ENCODE data around the gene PPP3CA. TPM values are rescaled to one million over a fixed set of nuclear protein-coding genes. Genes with fewer than 3 reads are reported as not detected.

PPP3CA gene
- total and polyA plus RNA-seq, 7 experiments from 2014 or later: 2.9 to 30.9 (median 16.9) TPM

DNA sequence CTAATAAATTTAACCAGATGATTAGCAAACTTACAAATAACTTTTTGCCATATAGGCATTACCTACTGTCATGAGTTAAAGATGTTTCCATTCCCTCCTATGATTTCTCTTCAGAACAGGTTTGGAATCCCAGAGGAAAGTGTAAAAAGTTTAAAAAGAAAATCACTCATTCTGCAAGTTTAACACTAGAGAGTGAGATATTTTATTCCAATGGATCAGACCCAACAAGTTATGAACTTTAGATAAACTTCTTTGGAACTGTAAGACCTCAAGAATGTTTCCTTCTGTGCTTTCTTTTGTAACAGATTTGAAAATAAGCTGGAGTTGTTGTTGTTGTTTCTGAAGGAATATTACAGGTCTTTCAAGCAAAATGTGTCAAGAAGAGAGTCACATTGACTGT lies 51.6 kb downstream of the PPP3CA start:
- intact Hi-C loops (cut with micrococcal nuclease): no loop called here
- Histone ChIP-seq H3K4me3 (ENCODE audit: low read length) (no peak overlapping the region), H3K9me3 (ENCODE audit: control insufficient read depth in 2 of 3, low read length in 3 of 3) (no peaks in the 10 kb centered on the region), H3K27me3 (ENCODE audit: control insufficient read depth in 2 of 2, insufficient read depth in 2 of 2, low read length in 2 of 2) (no peaks in the 10 kb centered on the region), H3K36me3 (ENCODE audit: control insufficient read depth in 2 of 3, insufficient read depth in 3 of 3, low read length in 3 of 3) (peaks cover 0 to 2% (median 0%) of the 10 kb centered on the region in 3 experiments), H3K4me1 (ENCODE audit: control insufficient read depth in 2 of 2, insufficient read depth in 2 of 2, low read length in 2 of 2) (peaks cover 0 to 3% of the 10 kb centered on the region in 2 donors), H3K27ac (ENCODE audit: low read depth, low read length) (no peak overlapping the region)
- ATAC-seq (no peak), DNase-seq (no peak)
- ChIA-PET POLR2A (no interaction called here), CTCF (no interaction called here)
- H3K27ac Mint-ChIP-seq: no peak overlapping the region
- no peaks in the 10 kb centered on the region for H3K27me3 Mint-ChIP-seq
- no peak overlapping the region for H3K4me3 Mint-ChIP-seq
- H3K9me3 Mint-ChIP-seq: no peaks in the 10 kb centered on the region
- H3K4me1 Mint-ChIP-seq: peaks cover 2 to 32% (median 16%) of the 10 kb centered on the region in 7 donors
- H3K36me3 Mint-ChIP-seq: peaks cover 0 to 8% (median 0%) of the 10 kb centered on the region in 5 donors

GRCh38 chr4:101294597-101294996 lies 52.7 kb downstream of the PPP3CA start:
- Mint-ChIP-seq H3K27me3 (no peaks in the 10 kb centered on the region), H3K4me3 (no peak overlapping the region), H3K27ac (no peak overlapping the region), H3K9me3 (no peaks in the 10 kb centered on the region), H3K4me1 (peaks cover 8 to 42% (median 26%) of the 10 kb centered on the region in 7 donors), H3K36me3 (peaks cover 0 to 8% (median 0%) of the 10 kb centered on the region in 5 donors)
- ChIA-PET CTCF (no interaction called here), POLR2A (no interaction called here)
- intact Hi-C loops (cut with micrococcal nuclease): no loop called here
- ATAC-seq (no peak), DNase-seq (no peak)
- Histone ChIP-seq H3K9me3 (ENCODE audit: control insufficient read depth in 2 of 3, low read length in 3 of 3) (no peaks in the 10 kb centered on the region), H3K4me1 (ENCODE audit: control insufficient read depth in 2 of 2, insufficient read depth in 2 of 2, low read length in 2 of 2) (no peaks in the 10 kb centered on the region), H3K27ac (ENCODE audit: low read depth, low read length) (no peak overlapping the region), H3K36me3 (ENCODE audit: control insufficient read depth in 2 of 3, insufficient read depth in 3 of 3, low read length in 3 of 3) (peaks cover 0 to 2% (median 0%) of the 10 kb centered on the region in 3 experiments), H3K4me3 (ENCODE audit: low read length) (no peak overlapping the region), H3K27me3 (ENCODE audit: control insufficient read depth in 2 of 2, insufficient read depth in 2 of 2, low read length in 2 of 2) (no peaks in the 10 kb centered on the region)

GRCh38 chr4:101292901-101293300 lies 54.4 kb downstream of the PPP3CA start:
- H3K27ac Mint-ChIP-seq: no peak overlapping the region
- DNase-seq (no peak), ATAC-seq (no peak)
- no peaks in the 10 kb centered on the region for H3K4me1 ChIP-seq (ENCODE audit: control insufficient read depth in 2 of 2, insufficient read depth in 2 of 2, low read length in 2 of 2)
- peaks cover 0 to 8% (median 0%) of the 10 kb centered on the region in 5 donors for H3K36me3 Mint-ChIP-seq
- no peak overlapping the region for H3K4me3 ChIP-seq (ENCODE audit: low read length)
- peaks cover 8 to 46% (median 36%) of the 10 kb centered on the region in 7 donors for H3K4me1 Mint-ChIP-seq
- H3K36me3 ChIP-seq (ENCODE audit: control insufficient read depth in 2 of 3, insufficient read depth in 3 of 3, low read length in 3 of 3): peaks cover 0 to 2% (median 0%) of the 10 kb centered on the region in 3 experiments
- ChIA-PET POLR2A (no interaction called here), CTCF (no interaction called here)
- H3K27me3 Mint-ChIP-seq: peaks cover 0 to 2% (median 0%) of the 10 kb centered on the region in 5 donors
- no peak overlapping the region for H3K4me3 Mint-ChIP-seq
- no peaks in the 10 kb centered on the region for H3K9me3 Mint-ChIP-seq
- no peaks in the 10 kb centered on the region for H3K9me3 ChIP-seq (ENCODE audit: control insufficient read depth in 2 of 3, low read length in 3 of 3)
- no peak overlapping the region for H3K27ac ChIP-seq (ENCODE audit: low read depth, low read length)
- no peaks in the 10 kb centered on the region for H3K27me3 ChIP-seq (ENCODE audit: control insufficient read depth in 2 of 2, insufficient read depth in 2 of 2, low read length in 2 of 2)
- intact Hi-C loops (cut with micrococcal nuclease): no loop called here

- Histone ChIP-seq H3K36me3 (ENCODE audit: control insufficient read depth in 2 of 3, insufficient read depth in 3 of 3, low read length in 3 of 3) (peaks cover 0 to 2% (median 0%) of the 10 kb centered on the region in 3 experiments), H3K9me3 (ENCODE audit: control insufficient read depth in 2 of 3, low read length in 3 of 3) (no peaks in the 10 kb centered on the region), H3K4me1 (ENCODE audit: control insufficient read depth in 2 of 2, insufficient read depth in 2 of 2, low read length in 2 of 2) (no peaks in the 10 kb centered on the region), H3K4me3 (ENCODE audit: low read length) (no peak overlapping the region), H3K27ac (ENCODE audit: low read depth, low read length) (no peak overlapping the region), H3K27me3 (ENCODE audit: control insufficient read depth in 2 of 2, insufficient read depth in 2 of 2, low read length in 2 of 2) (no peaks in the 10 kb centered on the region)
- Mint-ChIP-seq H3K4me1 (peaks cover 8 to 51% (median 41%) of the 10 kb centered on the region in 7 donors), H3K36me3 (peaks cover 0 to 8% (median 0%) of the 10 kb centered on the region in 5 donors), H3K27ac (no peak overlapping the region), H3K4me3 (no peak overlapping the region), H3K9me3 (no peaks in the 10 kb centered on the region), H3K27me3 (peaks cover 0 to 4% (median 0%) of the 10 kb centered on the region in 5 donors)
- DNase-seq (no peak), ATAC-seq (no peak)
- POLR2A ChIA-PET: no interaction called here
- CTCF ChIA-PET: no interaction called here
- intact Hi-C loops (cut with micrococcal nuclease): no loop called here
Observed at GRCh38 chr4:101292214-101292613, 55.1 kb downstream of the PPP3CA start.

DNA sequence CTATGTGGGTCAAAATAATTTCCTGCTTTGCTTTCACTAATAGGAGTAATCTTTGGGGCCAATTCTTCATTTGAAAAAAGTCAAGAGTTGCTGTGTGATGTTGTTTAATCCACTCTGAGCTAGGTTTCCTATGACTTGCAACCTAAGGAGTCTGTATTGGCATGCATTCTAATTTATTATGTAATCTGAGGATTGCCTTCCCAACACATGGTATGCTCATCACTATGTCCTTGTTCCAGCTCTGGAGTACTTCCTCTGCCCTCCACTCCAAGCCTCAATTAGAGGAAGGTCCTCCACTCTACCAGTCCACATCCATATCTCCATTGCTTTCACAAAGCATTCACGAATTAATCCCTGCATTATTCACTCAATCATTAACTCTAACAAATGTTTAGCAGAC lies 56.1 kb downstream of the PPP3CA start:
- ChIA-PET CTCF (no interaction called here), POLR2A (no interaction called here)
- DNase-seq (no peak), ATAC-seq (no peak)
- intact Hi-C loops (cut with micrococcal nuclease): no loop called here
- H3K27ac ChIP-seq (ENCODE audit: low read depth, low read length): no peak overlapping the region
- no peak overlapping the region for H3K27ac Mint-ChIP-seq
- H3K4me3 ChIP-seq (ENCODE audit: low read length): no peak overlapping the region
- peaks cover 8 to 48% (median 40%) of the 10 kb centered on the region in 7 donors for H3K4me1 Mint-ChIP-seq
- peaks cover 0 to 4% (median 0%) of the 10 kb centered on the region in 5 donors for H3K27me3 Mint-ChIP-seq
- peaks cover 0 to 2% (median 0%) of the 10 kb centered on the region in 3 experiments for H3K36me3 ChIP-seq (ENCODE audit: control insufficient read depth in 2 of 3, insufficient read depth in 3 of 3, low read length in 3 of 3)
- H3K36me3 Mint-ChIP-seq: peaks cover 0 to 8% (median 0%) of the 10 kb centered on the region in 5 donors
- H3K4me1 ChIP-seq (ENCODE audit: control insufficient read depth in 2 of 2, insufficient read depth in 2 of 2, low read length in 2 of 2): no peaks in the 10 kb centered on the region
- no peaks in the 10 kb centered on the region for H3K27me3 ChIP-seq (ENCODE audit: control insufficient read depth in 2 of 2, insufficient read depth in 2 of 2, low read length in 2 of 2)
- no peaks in the 10 kb centered on the region for H3K9me3 ChIP-seq (ENCODE audit: control insufficient read depth in 2 of 3, low read length in 3 of 3)
- no peaks in the 10 kb centered on the region for H3K9me3 Mint-ChIP-seq
- no peak overlapping the region for H3K4me3 Mint-ChIP-seq

GRCh38 chr4:101290654-101291053 lies 56.7 kb downstream of the PPP3CA start:
- H3K4me3 ChIP-seq (ENCODE audit: low read length): no peak overlapping the region
- CTCF ChIA-PET: no interaction called here
- no peaks in the 10 kb centered on the region for H3K9me3 ChIP-seq (ENCODE audit: control insufficient read depth in 2 of 3, low read length in 3 of 3)
- H3K4me1 Mint-ChIP-seq: peaks cover 8 to 51% (median 40%) of the 10 kb centered on the region in 7 donors
- ATAC-seq (no peak), DNase-seq (no peak)
- peaks cover 0 to 4% (median 0%) of the 10 kb centered on the region in 5 donors for H3K27me3 Mint-ChIP-seq
- H3K4me3 Mint-ChIP-seq: no peak overlapping the region
- no peaks in the 10 kb centered on the region for H3K4me1 ChIP-seq (ENCODE audit: control insufficient read depth in 2 of 2, insufficient read depth in 2 of 2, low read length in 2 of 2)
- H3K27ac ChIP-seq (ENCODE audit: low read depth, low read length): no peak overlapping the region
- peaks cover 0 to 8% (median 0%) of the 10 kb centered on the region in 5 donors for H3K36me3 Mint-ChIP-seq
- no peaks in the 10 kb centered on the region for H3K27me3 ChIP-seq (ENCODE audit: control insufficient read depth in 2 of 2, insufficient read depth in 2 of 2, low read length in 2 of 2)
- H3K27ac Mint-ChIP-seq: no peak overlapping the region
- intact Hi-C loops (cut with micrococcal nuclease): no loop called here
- no peaks in the 10 kb centered on the region for H3K9me3 Mint-ChIP-seq
- H3K36me3 ChIP-seq (ENCODE audit: control insufficient read depth in 2 of 3, insufficient read depth in 3 of 3, low read length in 3 of 3): peaks cover 0 to 2% (median 0%) of the 10 kb centered on the region in 3 experiments
- POLR2A ChIA-PET: no interaction called here

DNA sequence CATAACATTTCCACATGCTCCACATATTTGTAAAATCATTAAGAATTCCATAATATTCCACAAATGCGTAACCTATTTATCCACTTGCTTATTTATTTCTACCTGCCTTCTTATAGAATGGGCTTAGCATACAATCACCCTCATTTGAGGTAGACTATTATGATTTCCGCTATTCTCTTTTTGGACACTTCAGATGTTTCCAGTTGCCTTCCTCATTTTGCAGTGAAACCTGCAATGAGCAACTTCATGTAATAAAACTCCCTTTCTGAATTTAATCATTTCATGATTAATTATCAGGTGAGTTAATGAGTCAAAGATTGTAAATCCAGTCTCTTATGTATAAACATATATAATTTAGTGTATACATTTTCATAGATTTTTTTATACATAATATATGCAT lies 58.0 kb downstream of the PPP3CA start:
- Histone ChIP-seq H3K27me3 (ENCODE audit: control insufficient read depth in 2 of 2, insufficient read depth in 2 of 2, low read length in 2 of 2) (no peaks in the 10 kb centered on the region), H3K9me3 (ENCODE audit: control insufficient read depth in 2 of 3, low read length in 3 of 3) (no peaks in the 10 kb centered on the region), H3K36me3 (ENCODE audit: control insufficient read depth in 2 of 3, insufficient read depth in 3 of 3, low read length in 3 of 3) (peaks cover 0 to 2% (median 0%) of the 10 kb centered on the region in 3 experiments), H3K4me3 (ENCODE audit: low read length) (no peak overlapping the region), H3K27ac (ENCODE audit: low read depth, low read length) (no peak overlapping the region), H3K4me1 (ENCODE audit: control insufficient read depth in 2 of 2, insufficient read depth in 2 of 2, low read length in 2 of 2) (no peaks in the 10 kb centered on the region)
- CTCF ChIA-PET: no interaction called here
- H3K9me3 Mint-ChIP-seq: no peaks in the 10 kb centered on the region
- POLR2A ChIA-PET: interaction anchor here (0.7 kb wide), 1 partner anchor 13 kb away, joined by 3 read pairs; no protein-coding TSS in a partner anchor
- H3K36me3 Mint-ChIP-seq: peaks cover 0 to 8% (median 0%) of the 10 kb centered on the region in 5 donors
- H3K27ac Mint-ChIP-seq: no peak overlapping the region
- intact Hi-C loops (cut with micrococcal nuclease): no loop called here
- ATAC-seq: no peak
- H3K4me1 Mint-ChIP-seq: peaks cover 12 to 61% (median 50%) of the 10 kb centered on the region in 7 donors
- H3K4me3 Mint-ChIP-seq: no peak overlapping the region
- H3K27me3 Mint-ChIP-seq: peaks cover 0 to 4% (median 0%) of the 10 kb centered on the region in 5 donors
- DNase-seq: no peak

All from naive thymus-derived CD4-positive, alpha-beta T cell (primary cell).